Right cardiac atrium (tissue), 5 donors: Measurements from ENCODE around the gene WWOX. TPM values are rescaled to one million over a fixed set of nuclear protein-coding genes. Genes with fewer than 3 reads are reported as not detected.

ENCODE experiments used
- ATAC-seq, 2 donors: fragments of 200-7000 bp; cut with Tn5 transposase; one replicate each; pipeline versions ENCODE4 v1.8.0 to v1.9.1; 2020; ENCODE audit warnings: moderate library complexity in 2 of 2, mild to moderate bottlenecking in 1 of 2
- DNase-seq, 3 donors: peaks; one replicate each; pipeline ENCODE4 v3.0.0-alpha.2; 2020
- H3K27ac ChIP-seq: one replicate; pipeline ENCODE4 v1.5.1; 2013; ENCODE audit warnings: mild to moderate bottlenecking, low read length, control low read depth, moderate library complexity
- H3K27me3 ChIP-seq: one replicate; pipeline ENCODE4 v1.6.1; 2013; ENCODE audit not compliant: control insufficient read depth, insufficient read depth
- H3K4me1 ChIP-seq: one replicate; pipeline ENCODE4 v1.6.1; 2013; ENCODE audit warnings: low read length; ENCODE audit not compliant: control insufficient read depth, insufficient read depth
- H3K4me3 ChIP-seq: one replicate; pipeline ENCODE4 v1.5.1; 2013; ENCODE audit warnings: low read length, control low read depth
- H3K9me3 ChIP-seq: one replicate; pipeline ENCODE4 v1.6.1; 2013; ENCODE audit warnings: low read length; ENCODE audit not compliant: control insufficient read depth
- WGBS: extraction: QIAGEN DNeasy Blood & Tissue Kit; methylation state at CpG from one replicate; pipeline ENCODE4 v1.1.7; 2013; 5-methylcytosine and 5-hydroxymethylcytosine counted together
- intact Hi-C, 4 donors: fragments of 100-400 bp; cut with DNase I; formaldehyde crosslinking; loops; one replicate each; pipeline versions ENCODE4 v1.11.0 to v1.14.0; 2022 to 2023
- polyA plus RNA-seq: library from polyadenylated mRNA; stranded (reverse); fragments of 200-250 nt; gene quantifications from one replicate; pipeline ENCODE4 v1.2.3, GENCODE V29; 2013
- total RNA-seq, 4 donors: library from RNA; stranded (reverse); fragmentation: NEBNext Ultra II Directional; extraction: Animal tissue kit (Norgen Biotek cat#: 25700); gene quantifications; one replicate each; pipeline ENCODE4 v1.2.1, GENCODE V29; 2021
- donor health status: healthy with polysubstance abuse.
- donor health status: DM: no; HTN: yes; CAD: no.
- donor health status: DM: no; HTN: no; CAD: no.
- donor health status: DM: no; HTN: yes; CAD: no; lungs with severe emphysema.
- donor health status: DM: yes; HTN: yes; CAD: no.

The WWOX gene
- total and polyA plus RNA-seq, 5 donors = 6.0 to 14.9 (median 13.1) TPM

DNA sequence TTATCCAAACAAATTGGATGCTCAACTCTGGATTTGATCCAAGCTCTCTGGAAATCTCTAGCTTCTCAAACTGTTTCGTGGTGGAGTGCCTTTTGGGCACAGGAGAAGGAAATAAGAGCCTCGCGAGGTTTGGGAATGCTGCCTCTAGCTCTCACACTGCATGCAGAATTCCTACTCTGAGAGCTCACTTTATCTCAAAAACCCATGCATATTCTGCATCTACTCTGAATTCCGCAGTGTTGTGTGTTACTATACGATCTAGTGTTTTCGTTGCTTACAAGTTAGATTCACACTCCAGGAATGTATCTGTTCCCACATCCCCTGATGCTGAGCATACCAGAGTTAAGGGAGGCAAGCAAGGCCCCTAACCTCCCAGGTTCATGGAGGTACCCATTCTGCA, 462.7 kb downstream of the WWOX start:
- intact Hi-C loops = no loop called here
- DNase-seq (no peak), ATAC-seq (no peak)
- no peak overlapping the region for H3K27ac ChIP-seq
- WGBS = 87% methylated on average over 6 of the region's 6 CpGs
- no peaks in the 10 kb centered on the region for H3K27me3 ChIP-seq
- H3K4me3 ChIP-seq = no peak overlapping the region
- H3K4me1 ChIP-seq = no peaks in the 10 kb centered on the region
- no peaks in the 10 kb centered on the region for H3K9me3 ChIP-seq

DNA sequence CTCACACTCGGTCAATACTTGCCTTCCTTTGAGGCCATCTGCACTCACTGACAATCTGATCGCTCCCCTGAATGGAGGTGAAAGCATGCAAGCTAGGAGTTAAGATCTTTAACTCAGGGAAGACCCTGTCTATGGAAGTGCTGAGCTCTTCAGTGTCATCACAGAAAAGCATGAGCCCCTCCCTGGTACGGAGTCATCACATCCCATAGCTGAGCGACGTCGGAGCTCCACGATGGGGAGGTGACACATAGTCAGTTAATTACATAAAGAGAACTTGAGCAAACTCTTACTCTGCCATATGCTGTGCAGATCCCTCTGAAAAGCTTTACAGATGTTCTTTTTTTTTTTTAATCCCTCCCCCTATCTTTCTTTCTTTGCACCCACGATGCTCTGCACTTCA, 463.2 kb downstream of the WWOX start:
- WGBS = 85% methylated on average over 8 of the region's 8 CpGs
- no peak for ATAC-seq
- DNase-seq = no peak
- Histone ChIP-seq H3K9me3 (no peaks in the 10 kb centered on the region), H3K4me1 (no peaks in the 10 kb centered on the region), H3K27ac (no peak overlapping the region), H3K27me3 (no peaks in the 10 kb centered on the region), H3K4me3 (no peak overlapping the region)
- intact Hi-C loops = no loop called here

DNA sequence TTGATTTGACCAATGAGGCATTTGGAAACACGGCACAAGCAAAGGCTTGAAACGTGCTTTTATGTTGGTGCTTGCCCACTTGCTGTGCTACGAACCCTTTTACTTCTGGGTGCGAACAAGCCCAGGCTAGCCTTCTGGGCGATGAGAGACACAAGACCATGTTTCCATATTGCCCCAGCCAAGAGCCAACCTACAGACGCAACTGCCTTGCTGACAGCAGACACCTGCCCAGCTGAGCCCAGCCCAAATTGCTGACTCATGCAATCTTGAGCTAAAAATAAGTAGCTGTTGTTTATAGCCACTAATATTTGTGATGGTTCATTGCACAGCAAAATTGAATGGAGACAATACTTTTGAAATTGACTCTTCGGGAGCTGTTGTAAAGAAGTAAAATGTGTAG, 464.5 kb downstream of the WWOX start:
- no peaks in the 10 kb centered on the region for H3K4me1 ChIP-seq
- no peaks in the 10 kb centered on the region for H3K27me3 ChIP-seq
- ATAC-seq = no peak
- no peak for DNase-seq
- no peaks in the 10 kb centered on the region for H3K9me3 ChIP-seq
- no peak overlapping the region for H3K27ac ChIP-seq
- H3K4me3 ChIP-seq = no peak overlapping the region
- intact Hi-C loops = no loop called here
- 87% methylated on average over 7 of the region's 7 CpGs for WGBS

DNA sequence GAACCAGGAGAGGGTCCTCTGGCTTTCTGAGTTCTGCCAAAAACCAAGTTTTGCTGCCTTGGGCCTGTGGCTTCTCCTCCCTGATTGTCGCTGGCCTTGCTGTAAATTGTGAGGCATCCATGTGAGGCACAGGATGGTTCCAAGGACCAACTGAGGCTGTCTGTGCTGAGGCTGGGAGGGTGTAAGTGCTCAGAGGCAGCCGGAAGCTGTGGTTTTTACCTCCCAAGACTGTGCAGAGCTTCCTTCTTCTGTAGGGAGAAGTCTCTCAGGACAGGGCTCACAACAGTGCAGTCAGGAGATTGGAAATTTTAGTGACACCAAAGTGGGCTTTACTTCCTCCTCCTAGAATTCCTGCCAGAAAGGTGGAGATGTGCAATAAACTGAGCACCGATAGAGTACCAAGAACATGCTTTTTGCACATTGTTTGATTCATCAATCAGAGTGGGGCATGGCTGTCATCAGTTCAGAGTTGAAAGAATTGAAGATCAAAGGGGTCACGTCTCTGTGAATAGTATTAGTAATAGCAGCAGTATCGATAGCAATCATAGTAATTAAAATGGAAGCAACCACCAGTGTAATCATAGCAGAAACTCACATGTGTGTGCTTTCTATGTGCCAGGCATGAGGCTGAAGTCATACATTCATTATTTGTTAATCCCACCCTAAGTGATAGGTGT, 467.1 kb downstream of the WWOX start:
- DNase-seq = no peak
- ATAC-seq = no peak
- WGBS = 84% methylated on average over 5 of the region's 5 CpGs
- H3K27ac ChIP-seq = no peak overlapping the region
- no peaks in the 10 kb centered on the region for H3K4me1 ChIP-seq
- H3K27me3 ChIP-seq = no peaks in the 10 kb centered on the region
- intact Hi-C loops = no loop called here
- no peak overlapping the region for H3K4me3 ChIP-seq
- H3K9me3 ChIP-seq = no peaks in the 10 kb centered on the region

DNA sequence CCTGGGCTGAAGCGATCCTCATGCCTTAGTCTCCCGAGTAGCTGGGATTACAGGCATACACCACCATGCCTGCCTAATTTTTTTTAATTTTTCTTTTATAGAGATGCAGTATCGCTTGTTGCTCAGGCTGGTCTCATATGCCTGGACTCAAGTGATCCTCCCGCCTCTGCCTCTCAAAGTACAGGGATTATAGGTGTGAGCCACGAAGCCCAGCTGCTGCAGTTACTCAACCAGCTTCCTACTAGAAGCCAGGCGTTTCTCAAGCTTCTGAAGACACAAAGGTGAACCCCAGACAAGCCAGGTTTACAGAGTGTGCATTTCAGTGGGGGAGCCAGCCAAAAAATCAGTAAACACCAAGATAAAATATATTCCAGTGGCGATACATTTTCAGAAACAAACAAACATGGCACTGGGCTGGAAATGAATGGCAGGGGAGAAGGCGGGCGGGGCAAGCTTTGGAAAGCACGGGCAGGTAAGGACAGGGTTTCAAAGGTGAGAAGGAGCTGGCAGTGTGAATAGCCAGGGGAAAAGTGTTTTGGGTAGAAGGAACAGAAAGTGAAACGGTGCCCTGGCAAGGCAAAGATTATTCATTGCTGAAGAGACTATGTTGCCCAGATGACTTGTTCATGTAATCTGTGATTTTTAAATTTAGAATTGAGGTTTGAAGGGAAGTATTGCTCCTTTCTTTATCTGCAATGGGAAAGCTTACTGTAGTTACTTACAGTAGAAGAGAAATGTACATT, 471.1 kb downstream of the WWOX start:
- no peak overlapping the region for H3K27ac ChIP-seq
- H3K27me3 ChIP-seq = no peaks in the 10 kb centered on the region
- H3K4me1 ChIP-seq = peaks cover 1% of the 10 kb centered on the region
- no peak overlapping the region for H3K4me3 ChIP-seq
- no peaks in the 10 kb centered on the region for H3K9me3 ChIP-seq
- no peak for DNase-seq
- intact Hi-C loops = no loop called here
- no peak for ATAC-seq
- 91% methylated on average over 11 of the region's 11 CpGs for WGBS

DNA sequence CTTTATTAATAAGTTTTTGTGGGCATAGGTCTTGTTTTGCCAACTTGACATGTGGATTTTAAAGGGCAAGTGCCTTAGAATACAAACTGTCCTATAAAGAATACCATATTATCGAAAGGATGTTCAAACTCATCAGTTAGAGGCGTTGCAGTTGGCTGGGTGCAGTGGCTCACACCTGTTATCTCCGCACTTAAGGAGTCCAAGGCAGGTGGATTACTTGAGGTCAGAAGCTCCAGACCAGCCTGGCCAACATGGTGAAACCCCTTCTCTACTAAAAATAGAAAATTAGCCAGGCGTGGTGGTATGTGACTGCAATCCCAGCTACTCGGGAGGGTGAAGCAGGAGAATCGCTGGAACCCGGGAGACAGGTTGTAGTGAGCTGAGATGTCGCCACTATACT, 472.0 kb downstream of the WWOX start:
- no peaks in the 10 kb centered on the region for H3K27me3 ChIP-seq
- H3K27ac ChIP-seq = no peak overlapping the region
- WGBS = 78% methylated on average over 8 of the region's 8 CpGs
- H3K4me3 ChIP-seq = no peak overlapping the region
- DNase-seq = no peak
- intact Hi-C loops = no loop called here
- ATAC-seq = no peak
- H3K9me3 ChIP-seq = no peaks in the 10 kb centered on the region
- peaks cover 1% of the 10 kb centered on the region for H3K4me1 ChIP-seq

DNA sequence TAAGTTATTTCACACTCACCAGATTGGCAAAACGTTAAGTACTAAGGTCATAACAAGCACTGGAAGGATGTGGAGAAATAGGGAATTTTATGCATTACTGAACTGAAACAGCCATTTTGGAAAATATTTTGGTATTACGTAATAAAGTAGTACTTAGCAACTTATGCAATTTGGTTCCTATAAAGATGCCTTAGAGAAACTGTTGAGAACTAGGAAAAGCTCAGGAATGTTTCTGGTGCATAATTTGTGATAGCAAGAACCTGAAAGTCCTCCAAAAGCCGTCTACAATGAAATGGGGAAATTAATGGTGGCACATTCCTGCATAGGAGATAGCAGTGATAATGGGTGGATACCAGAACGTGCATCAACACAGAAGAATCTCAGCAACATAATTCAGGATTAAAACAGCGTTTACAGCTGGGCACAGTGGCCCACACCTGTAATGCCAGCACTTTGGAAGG, 472.5 kb downstream of the WWOX start:
- peaks cover 1% of the 10 kb centered on the region for H3K4me1 ChIP-seq
- ATAC-seq = no peak
- no peak for DNase-seq

DNA sequence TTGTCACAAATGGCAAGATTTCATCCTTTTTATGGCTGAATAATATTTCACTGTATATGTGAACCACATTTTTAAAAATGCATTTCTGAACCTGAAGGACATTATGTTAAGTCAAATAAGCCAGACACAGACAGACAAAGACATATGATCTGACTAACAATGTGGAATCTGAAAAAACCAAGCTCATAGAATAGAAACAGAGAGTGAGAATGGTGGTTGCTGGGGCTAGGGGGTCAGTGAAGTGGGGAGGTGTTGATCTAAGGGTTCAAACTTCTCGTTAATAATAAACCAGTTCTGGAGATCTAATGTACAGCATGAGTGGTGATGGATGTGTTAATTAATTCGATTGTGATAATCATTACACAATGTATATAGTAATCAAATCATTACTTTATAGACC, 475.1 kb downstream of the WWOX start:
- ATAC-seq = no peak
- no peak for DNase-seq
- 93% methylated on average over 2 of the region's 2 CpGs for WGBS
- Histone ChIP-seq H3K9me3 (no peaks in the 10 kb centered on the region), H3K4me1 (peaks cover 1% of the 10 kb centered on the region), H3K27ac (no peak overlapping the region), H3K4me3 (no peak overlapping the region), H3K27me3 (no peaks in the 10 kb centered on the region)
- intact Hi-C loops = no loop called here

More for the DNA sequence above, 472.5 kb downstream of the WWOX start:
- no peak overlapping the region for H3K4me3 ChIP-seq
- 68% methylated on average over 5 of the region's 5 CpGs for WGBS
- H3K27me3 ChIP-seq = no peaks in the 10 kb centered on the region
- no peak overlapping the region for H3K27ac ChIP-seq
- no peaks in the 10 kb centered on the region for H3K9me3 ChIP-seq
- intact Hi-C loops = no loop called here

DNA sequence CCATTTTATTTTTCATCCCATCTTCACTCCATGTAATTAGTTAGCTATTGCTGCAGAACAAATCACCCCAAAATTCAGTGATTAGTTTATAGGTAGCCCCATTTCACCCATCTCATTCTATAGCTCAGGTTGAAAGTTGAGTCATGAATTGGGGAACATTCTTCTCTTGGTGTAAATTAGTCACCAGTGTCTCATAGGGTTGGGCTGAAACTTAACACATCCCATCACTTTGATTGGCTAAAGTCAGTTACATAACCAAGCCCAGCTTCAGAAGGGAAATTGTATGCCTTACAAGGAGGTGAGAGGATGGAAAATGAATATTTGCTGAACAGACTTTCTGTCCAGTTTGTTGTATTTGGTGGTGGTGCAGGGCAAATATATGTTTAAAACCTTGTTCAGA, 477.5 kb downstream of the WWOX start:
- H3K9me3 ChIP-seq = no peaks in the 10 kb centered on the region
- ATAC-seq (no peak), DNase-seq (no peak)
- intact Hi-C loops = no loop called here
- peaks cover 1% of the 10 kb centered on the region for H3K4me1 ChIP-seq
- H3K4me3 ChIP-seq = no peak overlapping the region
- H3K27me3 ChIP-seq = no peaks in the 10 kb centered on the region
- H3K27ac ChIP-seq = no peak overlapping the region

DNA sequence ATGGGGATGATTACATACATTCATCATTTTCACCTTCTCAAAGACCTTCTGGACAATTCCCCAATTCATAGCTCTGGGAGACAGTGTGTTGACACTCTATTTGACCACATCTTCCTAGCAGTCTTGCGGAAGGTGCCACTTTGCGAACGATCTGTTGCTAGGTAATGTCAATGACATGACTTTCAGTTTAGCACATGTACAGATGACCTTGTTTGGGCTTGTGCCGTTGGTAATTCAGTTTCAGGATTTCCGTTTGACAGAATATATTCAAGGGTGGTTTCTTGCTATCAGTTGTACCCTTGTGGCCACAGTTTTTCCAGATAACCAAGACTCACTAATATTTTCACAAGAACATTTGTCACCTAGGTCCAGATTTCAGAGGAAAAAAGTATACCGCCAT, 478.2 kb downstream of the WWOX start:
- ATAC-seq (no peak), DNase-seq (no peak)
- intact Hi-C loops = no loop called here
- no peak overlapping the region for H3K27ac ChIP-seq
- 83% methylated on average over 6 of the region's 6 CpGs for WGBS
- H3K9me3 ChIP-seq = no peaks in the 10 kb centered on the region
- no peaks in the 10 kb centered on the region for H3K4me1 ChIP-seq
- H3K4me3 ChIP-seq = no peak overlapping the region
- H3K27me3 ChIP-seq = no peaks in the 10 kb centered on the region

DNA sequence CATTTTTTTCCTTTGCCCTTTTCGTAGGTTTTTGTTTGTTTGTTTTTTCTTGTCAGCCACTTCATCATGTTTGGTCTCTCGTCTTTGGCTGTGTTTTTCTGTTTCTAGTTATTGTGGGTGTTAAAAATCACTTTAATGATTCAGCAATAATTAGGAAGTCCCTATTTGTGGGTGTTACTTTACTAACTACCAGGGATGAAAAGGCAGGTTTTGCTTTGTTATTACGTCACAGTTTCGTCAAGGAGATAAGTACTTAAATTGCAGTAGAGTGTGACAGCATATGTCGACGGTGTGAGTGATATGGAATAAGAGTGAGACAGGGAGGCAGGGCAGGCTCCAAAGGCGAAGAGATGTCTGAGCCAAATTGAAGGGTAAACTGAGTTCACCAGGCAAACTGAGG, 479.6 kb downstream of the WWOX start:
- H3K9me3 ChIP-seq = no peaks in the 10 kb centered on the region
- no peak for DNase-seq
- WGBS = 82% methylated on average over 7 of the region's 7 CpGs
- intact Hi-C loops = no loop called here
- no peaks in the 10 kb centered on the region for H3K27me3 ChIP-seq
- ATAC-seq = no peak
- no peak overlapping the region for H3K4me3 ChIP-seq
- H3K27ac ChIP-seq = no peak overlapping the region
- no peaks in the 10 kb centered on the region for H3K4me1 ChIP-seq
